Measurements from ENCODE around the gene IKZF3.

The IKZF3 gene

GRCh38 chr17:39794249-39794970 lies 69.7 kb downstream of the IKZF3 start:
- Histone ChIP-seq H3K27ac (ENCODE audit: low read depth, low read length) (no peak overlapping the region), H3K79me2 (ENCODE audit: control insufficient read depth, insufficient read depth, low read length, unreplicated experiment) (no peaks in the 10 kb centered on the region), H3K36me3 (ENCODE audit: insufficient read depth, low read length) (no peaks in the 10 kb centered on the region), H2AFZ (ENCODE audit: low read length, unreplicated experiment) (no peak overlapping the region), H3K4me3 (ENCODE audit: low read depth, low read length) (no peak overlapping the region), H3K27me3 (ENCODE audit: insufficient read depth, low read length) (peaks cover 4% of the 10 kb centered on the region; the same call in 1 of the 2 replicates), H3K4me1 (ENCODE audit: control insufficient read depth, insufficient read depth, low read length, unreplicated experiment) (no peaks in the 10 kb centered on the region)

GRCh38 chr17:39793301-39793872 lies 70.7 kb downstream of the IKZF3 start:
- H3K79me2 ChIP-seq (ENCODE audit: control insufficient read depth, insufficient read depth, low read length, unreplicated experiment), result no peaks in the 10 kb centered on the region
- no peak overlapping the region for H3K27ac ChIP-seq (ENCODE audit: low read depth, low read length)
- no peak overlapping the region for H3K4me3 ChIP-seq (ENCODE audit: low read depth, low read length)
- H3K4me1 ChIP-seq (ENCODE audit: control insufficient read depth, insufficient read depth, low read length, unreplicated experiment), result no peaks in the 10 kb centered on the region
- peaks cover 4% of the 10 kb centered on the region; the same call in 1 of the 2 replicates for H3K27me3 ChIP-seq (ENCODE audit: insufficient read depth, low read length)
- no peak overlapping the region for H2AFZ ChIP-seq (ENCODE audit: low read length, unreplicated experiment)
- H3K36me3 ChIP-seq (ENCODE audit: insufficient read depth, low read length), result no peaks in the 10 kb centered on the region

- H3K4me1 ChIP-seq (ENCODE audit: control insufficient read depth, insufficient read depth, low read length, unreplicated experiment), result no peaks in the 10 kb centered on the region
- H3K27ac ChIP-seq (ENCODE audit: low read depth, low read length), result no peak overlapping the region
- H3K79me2 ChIP-seq (ENCODE audit: control insufficient read depth, insufficient read depth, low read length, unreplicated experiment), result no peaks in the 10 kb centered on the region
- peaks cover 4% of the 10 kb centered on the region; the same call in 1 of the 2 replicates for H3K27me3 ChIP-seq (ENCODE audit: insufficient read depth, low read length)
- H3K36me3 ChIP-seq (ENCODE audit: insufficient read depth, low read length), result no peaks in the 10 kb centered on the region
- H3K4me3 ChIP-seq (ENCODE audit: low read depth, low read length), result no peak overlapping the region
- H2AFZ ChIP-seq (ENCODE audit: low read length, unreplicated experiment), result no peak overlapping the region
Observed at GRCh38 chr17:39792526-39793221, 71.4 kb downstream of the IKZF3 start.

- Histone ChIP-seq H3K27ac (ENCODE audit: low read depth, low read length) (no peak overlapping the region), H3K4me1 (ENCODE audit: control insufficient read depth, insufficient read depth, low read length, unreplicated experiment) (no peaks in the 10 kb centered on the region), H3K4me3 (ENCODE audit: low read depth, low read length) (no peak overlapping the region), H3K27me3 (ENCODE audit: insufficient read depth, low read length) (peaks cover 4% of the 10 kb centered on the region; the same call in 1 of the 2 replicates), H3K36me3 (ENCODE audit: insufficient read depth, low read length) (no peaks in the 10 kb centered on the region), H2AFZ (ENCODE audit: low read length, unreplicated experiment) (no peak overlapping the region), H3K79me2 (ENCODE audit: control insufficient read depth, insufficient read depth, low read length, unreplicated experiment) (no peaks in the 10 kb centered on the region)
Observed at GRCh38 chr17:39791111-39791992, 72.8 kb downstream of the IKZF3 start.

- Histone ChIP-seq H3K27ac (ENCODE audit: low read depth, low read length) (no peak overlapping the region), H3K4me3 (ENCODE audit: low read depth, low read length) (no peak overlapping the region), H3K79me2 (ENCODE audit: control insufficient read depth, insufficient read depth, low read length, unreplicated experiment) (no peaks in the 10 kb centered on the region), H3K36me3 (ENCODE audit: insufficient read depth, low read length) (no peaks in the 10 kb centered on the region), H3K4me1 (ENCODE audit: control insufficient read depth, insufficient read depth, low read length, unreplicated experiment) (peaks cover 2% of the 10 kb centered on the region), H3K27me3 (ENCODE audit: insufficient read depth, low read length) (peaks cover 4% of the 10 kb centered on the region; the same call in 1 of the 2 replicates), H2AFZ (ENCODE audit: low read length, unreplicated experiment) (no peak overlapping the region)
Observed at GRCh38 chr17:39787743-39788484, 76.2 kb downstream of the IKZF3 start.

- Histone ChIP-seq H3K4me1 (ENCODE audit: control insufficient read depth, insufficient read depth, low read length, unreplicated experiment) (peaks cover 11% of the 10 kb centered on the region), H3K27me3 (ENCODE audit: insufficient read depth, low read length) (peaks cover 4% of the 10 kb centered on the region; the same call in 1 of the 2 replicates), H3K4me3 (ENCODE audit: low read depth, low read length) (no peak overlapping the region), H3K79me2 (ENCODE audit: control insufficient read depth, insufficient read depth, low read length, unreplicated experiment) (no peaks in the 10 kb centered on the region), H2AFZ (ENCODE audit: low read length, unreplicated experiment) (no peak overlapping the region), H3K27ac (ENCODE audit: low read depth, low read length) (no peak overlapping the region), H3K36me3 (ENCODE audit: insufficient read depth, low read length) (no peaks in the 10 kb centered on the region)
Observed at GRCh38 chr17:39787041-39787440, 77.1 kb downstream of the IKZF3 start.

- H3K36me3 ChIP-seq (ENCODE audit: insufficient read depth, low read length), result no peaks in the 10 kb centered on the region
- H2AFZ ChIP-seq (ENCODE audit: low read length, unreplicated experiment), result no peak overlapping the region
- H3K4me1 ChIP-seq (ENCODE audit: control insufficient read depth, insufficient read depth, low read length, unreplicated experiment), result peaks cover 21% of the 10 kb centered on the region
- no peaks in the 10 kb centered on the region for H3K27me3 ChIP-seq (ENCODE audit: insufficient read depth, low read length)
- no peak overlapping the region for H3K27ac ChIP-seq (ENCODE audit: low read depth, low read length)
- H3K4me3 ChIP-seq (ENCODE audit: low read depth, low read length), result no peak overlapping the region
- H3K79me2 ChIP-seq (ENCODE audit: control insufficient read depth, insufficient read depth, low read length, unreplicated experiment), result no peaks in the 10 kb centered on the region
Observed at GRCh38 chr17:39782980-39783379, 81.1 kb downstream of the IKZF3 start.

GRCh38 chr17:39782481-39782880 lies 81.6 kb downstream of the IKZF3 start:
- Histone ChIP-seq H3K27me3 (ENCODE audit: insufficient read depth, low read length) (no peaks in the 10 kb centered on the region), H3K79me2 (ENCODE audit: control insufficient read depth, insufficient read depth, low read length, unreplicated experiment) (no peaks in the 10 kb centered on the region), H3K27ac (ENCODE audit: low read depth, low read length) (no peak overlapping the region), H3K36me3 (ENCODE audit: insufficient read depth, low read length) (no peaks in the 10 kb centered on the region), H3K4me3 (ENCODE audit: low read depth, low read length) (no peak overlapping the region), H3K4me1 (ENCODE audit: control insufficient read depth, insufficient read depth, low read length, unreplicated experiment) (peaks cover 21% of the 10 kb centered on the region), H2AFZ (ENCODE audit: low read length, unreplicated experiment) (no peak overlapping the region)

GRCh38 chr17:39781861-39782213 lies 82.3 kb downstream of the IKZF3 start:
- no peaks in the 10 kb centered on the region for H3K27me3 ChIP-seq (ENCODE audit: insufficient read depth, low read length)
- no peak overlapping the region for H3K4me3 ChIP-seq (ENCODE audit: low read depth, low read length)
- no peak overlapping the region for H3K27ac ChIP-seq (ENCODE audit: low read depth, low read length)
- H3K4me1 ChIP-seq (ENCODE audit: control insufficient read depth, insufficient read depth, low read length, unreplicated experiment), result peaks cover 21% of the 10 kb centered on the region
- H2AFZ ChIP-seq (ENCODE audit: low read length, unreplicated experiment), result no peak overlapping the region
- no peaks in the 10 kb centered on the region for H3K79me2 ChIP-seq (ENCODE audit: control insufficient read depth, insufficient read depth, low read length, unreplicated experiment)
- H3K36me3 ChIP-seq (ENCODE audit: insufficient read depth, low read length), result no peaks in the 10 kb centered on the region

Data from ACC112 (cell line).